ENCODE data around the gene TRIP13. TPM values are rescaled to one million over a fixed set of nuclear protein-coding genes. Genes with fewer than 3 reads are reported as not detected.
"Not testable (repeated sequence)": the region's sequence is repeated elsewhere in the genome, so short reads cannot be mapped to it uniquely, and the experiment has no call there.

The TRIP13 gene
- total RNA-seq, 1 donor from 2014 or later: 0.48 TPM

GRCh38 chr5:867300-867870, 25.3 kb upstream of the TRIP13 start:
- DNase-seq (peak; percentile 37), ATAC-seq (ENCODE audit: poor library complexity) (no peak)
- intact Hi-C loops (cut with DNase I): no loop called here

- ATAC-seq (ENCODE audit: poor library complexity): no peak
- intact Hi-C loops (cut with DNase I): no loop called here
- DNase-seq: no peak
Measured at GRCh38 chr5:868428-869135, 24.1 kb upstream of the TRIP13 start.

- ATAC-seq (ENCODE audit: poor library complexity) (no peak), DNase-seq (no peak)
- intact Hi-C loops (cut with DNase I): no loop called here
Measured at GRCh38 chr5:870956-871355, 21.7 kb upstream of the TRIP13 start.

- ATAC-seq (ENCODE audit: poor library complexity) (no peak), DNase-seq (no peak)
- intact Hi-C loops (cut with DNase I): no loop called here
Measured at GRCh38 chr5:871596-872298, 20.9 kb upstream of the TRIP13 start.

- no peak for ATAC-seq (ENCODE audit: poor library complexity)
- intact Hi-C loops (cut with DNase I): no loop called here
Measured at GRCh38 chr5:872301-872700, 20.4 kb upstream of the TRIP13 start.

GRCh38 chr5:873328-873727, 19.4 kb upstream of the TRIP13 start:
- intact Hi-C loops (cut with DNase I): no loop called here
- DNase-seq: no peak
- no peak for ATAC-seq (ENCODE audit: poor library complexity)

More at GRCh38 chr5:872301-872700, 20.4 kb upstream of the TRIP13 start:
- DNase-seq: peak; percentile 34

- ATAC-seq (ENCODE audit: poor library complexity): no peak
- DNase-seq: no peak
- intact Hi-C loops (cut with DNase I): no loop called here
Measured at GRCh38 chr5:875931-876330, 16.8 kb upstream of the TRIP13 start.

GRCh38 chr5:876398-877365, 16.0 kb upstream of the TRIP13 start:
- DNase-seq (peak; percentile 38), ATAC-seq (ENCODE audit: poor library complexity) (no peak)
- intact Hi-C loops (cut with DNase I): no loop called here

- DNase-seq (peak; percentile 36), ATAC-seq (ENCODE audit: poor library complexity) (no peak)
- intact Hi-C loops (cut with DNase I): no loop called here
Measured at GRCh38 chr5:878125-878524, 14.6 kb upstream of the TRIP13 start.

- ATAC-seq (ENCODE audit: poor library complexity); intact Hi-C loops (cut with DNase I); DNase-seq: not testable (repeated sequence)
Measured at GRCh38 chr5:878677-879076, 14.0 kb upstream of the TRIP13 start.

GRCh38 chr5:880816-881550, 11.7 kb upstream of the TRIP13 start:
- ATAC-seq (ENCODE audit: poor library complexity) (no peak), DNase-seq (no peak)

GRCh38 chr5:881551-881935, 11.1 kb upstream of the TRIP13 start:
- no peak for ATAC-seq (ENCODE audit: poor library complexity)
- intact Hi-C loops (cut with DNase I): no loop called here
- no peak for DNase-seq

More at GRCh38 chr5:880816-881550, 11.7 kb upstream of the TRIP13 start:
- intact Hi-C loops (cut with DNase I): no loop called here

GRCh38 chr5:882253-883183, 10.2 kb upstream of the TRIP13 start:
- ATAC-seq (ENCODE audit: poor library complexity): no peak
- intact Hi-C loops (cut with DNase I): no loop called here
- DNase-seq: no peak

- ATAC-seq (ENCODE audit: poor library complexity): no peak
- intact Hi-C loops (cut with DNase I): no loop called here
- DNase-seq: no peak
Measured at GRCh38 chr5:883475-884181, 9.1 kb upstream of the TRIP13 start.

GRCh38 chr5:884345-885126, 8.1 kb upstream of the TRIP13 start:
- ATAC-seq (ENCODE audit: poor library complexity) (no peak), DNase-seq (no peak)
- intact Hi-C loops (cut with DNase I): no loop called here

GRCh38 chr5:885127-885442, 7.6 kb upstream of the TRIP13 start:
- ATAC-seq (ENCODE audit: poor library complexity): no peak
- intact Hi-C loops (cut with DNase I): no loop called here
- DNase-seq: no peak

Data from Right ventricle myocardium superior (tissue), 1 donor.